GM12878 (cell line): ENCODE measurements around the gene RBM8A. TPM values are rescaled to one million over a fixed set of nuclear protein-coding genes. Genes with fewer than 3 reads are reported as not detected.

Source experiments
- ATAC-seq: fragments of 200-7000 bp; cut with Tn5 transposase; 3 replicates; pipeline ENCODE4 v1.9.1; 2020; ENCODE audit warnings: mild to moderate bottlenecking, moderate library complexity
- BruUV-seq: library from RNA; stranded (reverse); fragments of 400-500 nt; replicated peaks from 2 replicates; lab custom pipeline; 2021; lab: Mats Ljungman, UMichigan
- CTCF ChIA-PET: fragments of 300-600 bp; sonication (Branson Sonifier 250); formaldehyde crosslinking; extraction: SDS; loops from one replicate; lab custom pipeline; 2021; ENCODE audit warnings: inconsistent platforms; lab: Yijun Ruan, JAX
- POLR2A ChIA-PET: fragments of 350-600 bp; formaldehyde crosslinking; extraction: SDS; loops from one replicate; lab custom pipeline; 2021; ENCODE audit warnings: inconsistent platforms; lab: Charles Lee
- RAD21 ChIA-PET: fragments of 300-600 bp; sonication (Branson Sonifier 250); formaldehyde crosslinking; loops from one replicate; lab custom pipeline; 2023; ENCODE audit warnings: antibody characterized with exemption; ENCODE audit not compliant: unreplicated experiment; lab: Charles Lee
- SMC1A ChIA-PET: fragments of 300-600 bp; sonication (Branson Sonifier 250); formaldehyde crosslinking; loops from one replicate; lab custom pipeline; 2023; ENCODE audit not compliant: unreplicated experiment, uncharacterized antibody; lab: Charles Lee
- DNase-seq: peaks from one replicate; pipeline ENCODE4 v3.0.0-alpha.2; 2011; ENCODE audit warnings: low read depth, low spot score
- FAIRE-seq: peaks from 3 replicates; lab custom pipeline; 2011; peaks lifted over from hg19 to GRCh38; lab: Jason Lieb, UNC
- H2AFZ ChIP-seq: 2 replicates; pipeline ENCODE4 v1.6.0; 2011; ENCODE audit warnings: low read depth, low read length, control low read depth; ENCODE audit not compliant: control insufficient read depth
- H3K27ac ChIP-seq: 2 replicates; pipeline ENCODE4 v1.5.1; 2011; ENCODE audit warnings: control low read depth; ENCODE audit not compliant: control insufficient read depth, insufficient read depth
- H3K27me3 ChIP-seq, 2 experiments: replicated peaks in 1 of 2; 2 replicates each; pipeline versions ENCODE4 v1.6.0 to v1.6.1; 2011; ENCODE audit warnings: low read length in 1 of 2; ENCODE audit not compliant: control insufficient read depth in 2 of 2, insufficient read depth in 2 of 2
- H3K36me3 ChIP-seq, 2 experiments: 2 replicates each; pipeline ENCODE4 v1.5.1; 2011; ENCODE audit warnings: low read length in 1 of 2; ENCODE audit not compliant: control insufficient read depth in 2 of 2, insufficient read depth in 2 of 2
- H3K4me1 ChIP-seq: 2 replicates; pipeline ENCODE4 v1.6.1; 2011; ENCODE audit warnings: mild to moderate bottlenecking, low read length, moderate library complexity, mixed read lengths; ENCODE audit not compliant: control insufficient read depth, insufficient read depth
- H3K4me2 ChIP-seq: 2 replicates; pipeline ENCODE4 v1.6.0; 2011; ENCODE audit warnings: control low read depth; ENCODE audit not compliant: control insufficient read depth, insufficient read depth
- H3K4me3 ChIP-seq: fragments of 200-600 bp; sonication (generic); 2 replicates; pipeline ENCODE4 v1.5.1; 2016
- H3K79me2 ChIP-seq: 2 replicates; pipeline ENCODE4 v1.6.0; 2011; ENCODE audit warnings: low read length; ENCODE audit not compliant: control insufficient read depth, insufficient read depth
- H3K9ac ChIP-seq: 2 replicates; pipeline ENCODE4 v1.8.0; 2011; ENCODE audit warnings: low read length, control low read depth, mixed read lengths; ENCODE audit not compliant: control insufficient read depth, insufficient read depth
- H3K9me3 ChIP-seq: replicated peaks from 3 replicates; pipeline ENCODE4 v1.5.1; 2011; ENCODE audit warnings: mild to moderate bottlenecking, low read length; ENCODE audit not compliant: control insufficient read depth, insufficient read depth
- H4K20me1 ChIP-seq: 2 replicates; pipeline ENCODE4 v1.6.0; 2011; ENCODE audit not compliant: control insufficient read depth, insufficient read depth
- ATF3 ChIP-seq: IDR thresholded peaks from 2 replicates; pipeline ENCODE4 v1.6.1; 2011; ENCODE audit warnings: low read depth, mild to moderate bottlenecking, low read length, moderate library complexity, borderline replicate concordance; ENCODE audit errors: extremely low read depth
- E2F4 ChIP-seq: IDR thresholded peaks from 2 replicates; pipeline ENCODE4 v1.6.1; 2012; ENCODE audit warnings: low read depth, low read length, improper control_type of control experiment
- HDAC2 ChIP-seq: fragments of 200-600 bp; sonication (generic); IDR thresholded peaks from 2 replicates; pipeline ENCODE4 v1.6.1; 2017
- NR2F1 ChIP-seq: fragments of 450-650 bp; conservative IDR thresholded peaks from 2 replicates; pipeline ENCODE4 v1.6.1; 2017; ENCODE audit warnings: mild to moderate bottlenecking
- PML ChIP-seq: IDR thresholded peaks from 2 replicates; pipeline ENCODE4 v1.6.1; 2012; ENCODE audit warnings: low read length, inconsistent platforms
- WGBS: methylation state at CpG from one replicate; pipeline ENCODE4 v1.1.6; 2016; ENCODE audit warnings: low lambda C conversion rate; ENCODE audit not compliant: insufficient replicate concordance, insufficient coverage; ENCODE audit errors: missing lambda C conversion rate; 5-methylcytosine and 5-hydroxymethylcytosine counted together
- in situ Hi-C: fragments of 300-500 bp; cut with MboI; formaldehyde crosslinking; loops from 9 replicates; pipeline ENCODE4 v1.14.3; 2018; ENCODE audit warnings: mixed read lengths
- intact Hi-C: fragments of 100-400 bp; cut with micrococcal nuclease; formaldehyde crosslinking; loops from one replicate; pipeline ENCODE4 v1.14.2; 2022; ENCODE audit not compliant: unreplicated experiment
- polyA plus RNA-seq, 11 experiments: library from polyadenylated mRNA; depleted of rRNA in 4 of 11; unstranded in 6 of 11; stranded (reverse) in 5 of 11; fragments of >200 nt; fragmentation: Nextera tagmentation in 4 of 11; fragmentation: Illumina TruSeq in 1 of 11; extraction: Ambion mirVana in 4 of 11; extraction: Trizol in 1 of 11; gene quantifications; 1 replicate in 1 of 11; 2 replicates in 10 of 11; pipeline versions ENCODE4 v1.2.1 to v1.2.3, GENCODE V29; 2011 to 2016; ENCODE audit warnings: inconsistent platforms in 2 of 11, missing spikeins in 2 of 11, low read depth in 1 of 11
- total RNA-seq, 4 experiments: library from RNA; depleted of rRNA in 3 of 4; stranded (reverse); fragments of >200 nt in 3 of 4; fragmentation: Illumina TruSeq in 1 of 4; extraction: Trizol in 1 of 4; gene quantifications; 2 replicates each; pipeline versions ENCODE4 v1.2.1 to v1.2.3, GENCODE V29; 2013 to 2021
- TF ChIP-seq, protein P1 (sequence below): IDR thresholded peaks from 2 replicates; pipeline ENCODE4 v1.6.1; 2012; ENCODE audit warnings: improper control_type of control experiment, low read depth, low read length; ENCODE audit not compliant: insufficient replicate concordance
- TF ChIP-seq, protein P2 (sequence below): IDR thresholded peaks from 2 replicates; pipeline ENCODE4 v1.6.1; 2012; ENCODE audit warnings: low read length, inconsistent platforms

The RBM8A gene
- total and polyA plus RNA-seq, 10 of the 15 experiments (the other 5 are each of a cell fraction or from before 2014, with no cell fraction given), result 110 to 1,248 (median 248) TPM

DNA sequence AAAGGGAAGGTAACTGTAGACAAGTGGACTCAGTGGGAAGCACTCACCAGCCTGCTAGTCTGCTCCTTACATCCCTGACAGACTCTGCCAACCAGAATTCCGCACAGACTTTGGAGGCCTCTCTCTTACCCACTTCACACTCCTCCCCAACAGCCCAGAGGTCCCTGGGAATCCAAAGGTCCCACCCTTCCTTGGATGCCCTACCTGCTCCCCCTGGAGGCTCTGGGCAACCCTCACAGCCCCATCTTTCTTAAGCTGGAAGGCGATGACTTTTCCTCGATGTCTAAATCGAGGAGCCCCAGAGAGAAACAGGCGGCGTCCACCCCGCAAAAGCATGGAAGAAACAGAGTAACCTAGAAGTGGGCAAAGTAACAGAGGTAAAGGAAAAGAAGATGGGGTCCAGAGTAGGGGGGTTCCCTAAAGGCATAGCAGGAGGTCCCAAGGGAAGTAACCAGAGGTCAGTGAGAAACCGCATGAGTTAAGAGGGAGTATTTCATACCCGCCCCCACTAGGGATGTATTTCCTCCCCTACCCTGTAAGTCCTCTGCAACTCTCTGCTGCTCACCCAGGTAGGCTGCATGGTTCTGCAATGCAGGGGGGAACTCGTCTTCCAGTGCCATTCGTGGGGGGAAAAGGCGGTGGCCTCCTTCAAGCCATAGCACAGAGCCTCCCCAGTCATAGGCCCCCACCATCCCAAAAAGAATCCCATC, 25.8 kb downstream of the RBM8A start:
- 72% methylated on average over 12 of the region's 12 CpGs for WGBS
- Histone ChIP-seq H3K36me3 (no peaks in the 10 kb centered on the region), H3K4me3 (no peak overlapping the region), H3K4me2 (no peak overlapping the region), H3K79me2 (no peaks in the 10 kb centered on the region), H3K9me3 (no peaks in the 10 kb centered on the region), H3K9ac (no peak overlapping the region), H3K27ac (no peak overlapping the region), H3K27me3 (no peaks in the 10 kb centered on the region), H4K20me1 (no peaks in the 10 kb centered on the region), H3K4me1 (no peaks in the 10 kb centered on the region), H2AFZ (no peak overlapping the region)
- SMC1A ChIA-PET, result no interaction called here
- no TSS peak for BruUV-seq
- intact Hi-C loops (no loop called here), in situ Hi-C loops (no loop called here)
- RAD21 ChIA-PET, result no interaction called here
- FAIRE-seq, result no peak
- CTCF ChIA-PET, result no interaction called here
- POLR2A ChIA-PET, result no interaction called here
- no peak for DNase-seq
- TF ChIP-seq NR2F1 (peak; percentile 20; the same call in 1 of the 2 replicates), ATF3 (no peak)
- ATAC-seq, result 0 out of 3 replicates have a peak, but pooled peaks have one; percentile 21

DNA sequence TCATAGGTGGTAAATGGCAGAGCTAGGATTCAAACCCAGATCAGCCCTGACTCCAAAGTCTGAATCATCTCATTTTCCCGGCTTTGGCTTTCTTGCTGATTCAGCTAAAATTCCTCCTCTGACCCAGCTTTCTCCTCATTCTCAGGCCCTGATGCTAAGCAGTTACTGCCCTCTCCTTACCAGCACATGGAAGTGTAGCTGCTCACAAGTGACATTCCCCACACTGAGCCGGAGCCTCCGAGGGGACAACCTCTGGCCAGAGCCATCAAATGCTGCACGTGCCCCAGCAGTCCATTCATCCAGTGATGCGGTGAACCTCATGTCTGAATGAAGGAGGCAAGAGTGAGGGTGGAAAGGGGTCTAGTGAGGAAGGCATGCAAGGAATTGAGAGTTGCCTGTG, 28.5 kb downstream of the RBM8A start:
- POLR2A ChIA-PET, result no interaction called here
- no peak for FAIRE-seq
- WGBS, result 97% methylated on average over 5 of the region's 5 CpGs
- TF ChIP-seq, protein P1, sequence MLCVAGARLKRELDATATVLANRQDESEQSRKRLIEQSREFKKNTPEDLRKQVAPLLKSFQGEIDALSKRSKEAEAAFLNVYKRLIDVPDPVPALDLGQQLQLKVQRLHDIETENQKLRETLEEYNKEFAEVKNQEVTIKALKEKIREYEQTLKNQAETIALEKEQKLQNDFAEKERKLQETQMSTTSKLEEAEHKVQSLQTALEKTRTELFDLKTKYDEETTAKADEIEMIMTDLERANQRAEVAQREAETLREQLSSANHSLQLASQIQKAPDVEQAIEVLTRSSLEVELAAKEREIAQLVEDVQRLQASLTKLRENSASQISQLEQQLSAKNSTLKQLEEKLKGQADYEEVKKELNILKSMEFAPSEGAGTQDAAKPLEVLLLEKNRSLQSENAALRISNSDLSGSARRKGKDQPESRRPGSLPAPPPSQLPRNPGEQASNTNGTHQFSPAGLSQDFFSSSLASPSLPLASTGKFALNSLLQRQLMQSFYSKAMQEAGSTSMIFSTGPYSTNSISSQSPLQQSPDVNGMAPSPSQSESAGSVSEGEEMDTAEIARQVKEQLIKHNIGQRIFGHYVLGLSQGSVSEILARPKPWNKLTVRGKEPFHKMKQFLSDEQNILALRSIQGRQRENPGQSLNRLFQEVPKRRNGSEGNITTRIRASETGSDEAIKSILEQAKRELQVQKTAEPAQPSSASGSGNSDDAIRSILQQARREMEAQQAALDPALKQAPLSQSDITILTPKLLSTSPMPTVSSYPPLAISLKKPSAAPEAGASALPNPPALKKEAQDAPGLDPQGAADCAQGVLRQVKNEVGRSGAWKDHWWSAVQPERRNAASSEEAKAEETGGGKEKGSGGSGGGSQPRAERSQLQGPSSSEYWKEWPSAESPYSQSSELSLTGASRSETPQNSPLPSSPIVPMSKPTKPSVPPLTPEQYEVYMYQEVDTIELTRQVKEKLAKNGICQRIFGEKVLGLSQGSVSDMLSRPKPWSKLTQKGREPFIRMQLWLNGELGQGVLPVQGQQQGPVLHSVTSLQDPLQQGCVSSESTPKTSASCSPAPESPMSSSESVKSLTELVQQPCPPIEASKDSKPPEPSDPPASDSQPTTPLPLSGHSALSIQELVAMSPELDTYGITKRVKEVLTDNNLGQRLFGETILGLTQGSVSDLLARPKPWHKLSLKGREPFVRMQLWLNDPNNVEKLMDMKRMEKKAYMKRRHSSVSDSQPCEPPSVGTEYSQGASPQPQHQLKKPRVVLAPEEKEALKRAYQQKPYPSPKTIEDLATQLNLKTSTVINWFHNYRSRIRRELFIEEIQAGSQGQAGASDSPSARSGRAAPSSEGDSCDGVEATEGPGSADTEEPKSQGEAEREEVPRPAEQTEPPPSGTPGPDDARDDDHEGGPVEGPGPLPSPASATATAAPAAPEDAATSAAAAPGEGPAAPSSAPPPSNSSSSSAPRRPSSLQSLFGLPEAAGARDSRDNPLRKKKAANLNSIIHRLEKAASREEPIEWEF, result no peak
- no peak for TF ChIP-seq PML
- TF ChIP-seq HDAC2, result no peak
- TF ChIP-seq E2F4, result no peak
- TF ChIP-seq, protein P2, sequence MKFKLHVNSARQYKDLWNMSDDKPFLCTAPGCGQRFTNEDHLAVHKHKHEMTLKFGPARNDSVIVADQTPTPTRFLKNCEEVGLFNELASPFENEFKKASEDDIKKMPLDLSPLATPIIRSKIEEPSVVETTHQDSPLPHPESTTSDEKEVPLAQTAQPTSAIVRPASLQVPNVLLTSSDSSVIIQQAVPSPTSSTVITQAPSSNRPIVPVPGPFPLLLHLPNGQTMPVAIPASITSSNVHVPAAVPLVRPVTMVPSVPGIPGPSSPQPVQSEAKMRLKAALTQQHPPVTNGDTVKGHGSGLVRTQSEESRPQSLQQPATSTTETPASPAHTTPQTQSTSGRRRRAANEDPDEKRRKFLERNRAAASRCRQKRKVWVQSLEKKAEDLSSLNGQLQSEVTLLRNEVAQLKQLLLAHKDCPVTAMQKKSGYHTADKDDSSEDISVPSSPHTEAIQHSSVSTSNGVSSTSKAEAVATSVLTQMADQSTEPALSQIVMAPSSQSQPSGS, result no peak

More for the DNA sequence above, 28.5 kb downstream of the RBM8A start:
- in situ Hi-C loops (loop anchor here (5.0 kb wide), 1 partner anchor 114 kb away; no protein-coding TSS in a partner anchor), intact Hi-C loops (no loop called here)
- CTCF ChIA-PET, result interaction anchor here (0.7 to 1.5 kb wide), 3 partner anchors 9 to 78 kb away, joined by 3 to 4 read pairs (median 3); no protein-coding TSS in a partner anchor
- H3K9ac ChIP-seq, result no peak overlapping the region
- SMC1A ChIA-PET, result interaction anchor here (1.2 to 1.5 kb wide), 2 partner anchors 10 to 40 kb away, joined by 3 to 5 read pairs; partner anchors contain the start of gene PIAS3
- ATAC-seq, result no peak
- no peaks in the 10 kb centered on the region for H3K9me3 ChIP-seq
- RAD21 ChIA-PET, result no interaction called here
- H3K36me3 ChIP-seq, result no peaks in the 10 kb centered on the region
- H3K4me1 ChIP-seq, result no peaks in the 10 kb centered on the region
- H3K4me3 ChIP-seq, result no peak overlapping the region
- no peaks in the 10 kb centered on the region for H4K20me1 ChIP-seq
- H3K27me3 ChIP-seq, result no peaks in the 10 kb centered on the region
- no peak overlapping the region for H2AFZ ChIP-seq
- no peaks in the 10 kb centered on the region for H3K79me2 ChIP-seq
- no TSS peak for BruUV-seq
- H3K4me2 ChIP-seq, result no peak overlapping the region
- no peak overlapping the region for H3K27ac ChIP-seq
- no peak for DNase-seq
